GM19239 (cell line): Measurements from ENCODE around the gene CRYGN.

Source experiments
- DNase-seq: peaks from one replicate; pipeline ENCODE4 v3.0.0; 2011; ENCODE audit warnings: low spot score; ENCODE audit not compliant: insufficient read length
- FAIRE-seq: peaks from 2 replicates; lab custom pipeline; 2011; peaks lifted over from hg19 to GRCh38; lab: Jason Lieb, UNC

The CRYGN gene

DNA sequence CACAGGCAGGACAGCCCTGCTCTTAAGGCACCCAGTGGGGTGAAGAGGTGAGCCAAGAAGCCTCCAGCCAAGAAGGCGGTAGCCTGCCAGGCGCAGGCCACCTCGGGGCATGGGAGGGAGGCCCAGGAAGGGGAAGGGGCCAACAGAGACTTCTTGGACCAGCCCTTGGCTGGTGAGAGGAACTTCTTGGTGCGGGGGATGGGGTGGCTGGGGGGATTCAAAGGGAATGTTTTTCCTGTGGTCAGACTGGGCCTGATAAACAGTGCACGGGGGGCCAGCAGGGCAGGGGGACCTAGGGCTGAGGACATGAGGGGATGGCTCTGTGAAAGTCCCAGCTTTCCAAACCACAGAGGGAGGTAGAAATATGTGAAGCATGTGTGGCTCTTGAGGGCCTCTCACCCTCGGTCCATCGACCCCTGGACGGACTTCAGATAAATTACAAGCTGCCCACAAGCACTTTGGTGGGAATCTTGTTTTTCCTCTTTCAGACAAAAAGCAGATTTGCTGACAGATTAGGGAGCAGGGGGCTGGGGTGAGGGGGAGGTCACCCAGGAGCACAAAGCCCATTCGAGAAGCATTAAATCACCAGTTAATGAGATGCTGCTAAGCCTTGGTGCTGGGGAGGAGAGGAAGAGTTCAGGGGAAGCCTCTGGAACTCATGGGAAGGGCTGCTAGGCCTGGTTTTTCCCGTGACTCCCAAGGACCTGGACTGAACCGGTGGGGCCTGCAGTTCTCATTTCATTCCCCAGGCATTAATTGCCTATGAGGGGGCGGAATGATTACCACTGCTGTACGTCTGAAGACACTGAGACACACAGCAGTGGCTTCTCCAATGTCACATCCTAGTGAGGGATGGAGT, 11.3 kb downstream of the CRYGN start:
- DNase-seq, result no peak

DNA sequence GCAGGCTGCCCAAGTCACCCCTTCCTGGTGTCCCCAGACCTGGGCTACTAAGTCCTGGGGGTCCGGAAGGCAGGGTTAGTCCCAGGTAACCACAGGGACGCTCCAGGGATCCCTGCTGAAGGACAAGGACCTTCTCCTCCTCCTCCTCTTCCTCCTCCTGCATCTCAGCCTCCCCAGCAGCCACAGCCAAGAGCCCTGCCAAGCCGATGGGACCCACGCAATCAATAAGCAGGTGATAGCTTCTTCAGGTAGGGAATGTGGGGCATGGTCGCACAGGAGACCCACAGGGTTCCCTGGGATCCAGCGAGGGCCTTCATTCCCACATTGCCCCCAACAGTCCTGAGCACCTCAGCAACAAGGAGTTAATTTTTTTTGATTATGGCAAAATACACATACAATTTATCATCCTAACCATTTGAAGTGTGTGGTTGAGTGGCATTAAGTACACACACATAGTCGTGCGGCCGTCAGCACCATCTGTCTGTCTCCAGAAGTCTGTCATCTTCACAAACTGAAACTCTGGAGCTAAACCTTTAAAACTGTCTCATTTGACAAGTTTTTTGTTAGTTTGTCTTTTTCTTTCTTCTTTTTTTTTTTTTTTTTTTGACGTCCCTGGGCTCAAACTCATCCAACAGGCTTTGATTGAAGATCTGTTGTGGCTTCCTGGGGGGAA, 12.1 kb downstream of the CRYGN start:
- DNase-seq (no peak), FAIRE-seq (no peak)

More for the DNA sequence above, 11.3 kb downstream of the CRYGN start:
- FAIRE-seq, result no peak

DNA sequence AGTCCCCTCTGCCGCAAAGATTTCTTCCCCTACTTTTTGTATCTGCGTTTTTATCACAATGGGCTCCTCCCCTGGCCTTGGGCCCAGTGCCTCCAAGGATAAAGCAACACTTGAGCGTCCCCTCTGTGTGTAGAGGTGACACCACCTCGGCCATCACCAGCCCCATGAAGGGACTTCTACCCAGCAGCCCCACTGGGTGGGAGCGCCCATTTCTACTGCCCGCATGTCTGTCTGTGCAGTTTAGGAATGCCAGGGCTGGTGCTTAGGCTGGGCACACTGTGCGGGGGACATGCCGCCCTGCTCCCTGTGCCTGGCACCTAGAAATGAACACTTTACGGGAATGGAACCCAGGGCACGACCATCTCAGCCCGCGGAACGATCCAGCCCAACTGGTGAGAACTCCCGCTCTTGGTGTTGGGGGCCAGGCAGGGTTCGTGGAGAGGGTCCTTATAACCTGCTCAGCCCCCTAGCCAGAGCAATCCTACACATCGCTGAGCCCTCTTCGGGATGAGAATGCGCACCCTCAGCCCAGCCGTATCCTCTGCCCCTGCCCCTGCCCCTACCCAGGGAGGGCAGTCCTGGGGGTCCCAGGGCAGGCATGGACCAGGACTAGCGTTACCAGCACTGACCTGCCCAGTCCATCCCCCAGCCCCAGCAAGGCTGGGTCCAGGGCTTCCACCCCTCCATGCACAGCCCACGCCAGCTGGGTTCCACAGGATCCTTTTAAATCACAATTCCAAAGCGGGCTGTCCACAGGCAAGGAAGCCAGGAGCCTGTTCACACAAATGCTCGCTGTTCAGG, 12.8 kb downstream of the CRYGN start:
- DNase-seq, result no peak
- no peak for FAIRE-seq

DNA sequence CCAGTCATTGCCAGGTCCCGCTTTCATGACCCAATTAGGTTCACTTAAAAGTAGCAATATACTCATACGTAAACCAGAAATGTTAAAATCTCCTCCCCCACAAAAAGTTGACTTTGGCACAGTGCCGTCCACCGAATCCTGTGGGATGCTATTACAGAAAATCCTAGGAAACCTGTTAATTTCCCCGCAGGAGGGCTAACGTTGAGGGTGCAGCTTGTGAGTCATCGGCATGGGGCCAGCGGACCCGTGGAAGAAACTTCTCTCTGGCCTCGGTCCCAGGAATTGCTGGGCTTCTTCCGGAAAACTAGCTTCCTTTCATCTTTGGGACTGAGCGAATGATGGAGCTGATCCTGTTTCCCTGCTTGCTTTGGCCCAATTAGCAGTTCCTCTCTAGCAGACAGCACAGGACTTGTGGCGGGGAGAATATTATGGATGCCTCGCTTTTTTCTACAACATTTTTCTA, 13.5 kb downstream of the CRYGN start:
- FAIRE-seq, result no peak
- no peak for DNase-seq

DNA sequence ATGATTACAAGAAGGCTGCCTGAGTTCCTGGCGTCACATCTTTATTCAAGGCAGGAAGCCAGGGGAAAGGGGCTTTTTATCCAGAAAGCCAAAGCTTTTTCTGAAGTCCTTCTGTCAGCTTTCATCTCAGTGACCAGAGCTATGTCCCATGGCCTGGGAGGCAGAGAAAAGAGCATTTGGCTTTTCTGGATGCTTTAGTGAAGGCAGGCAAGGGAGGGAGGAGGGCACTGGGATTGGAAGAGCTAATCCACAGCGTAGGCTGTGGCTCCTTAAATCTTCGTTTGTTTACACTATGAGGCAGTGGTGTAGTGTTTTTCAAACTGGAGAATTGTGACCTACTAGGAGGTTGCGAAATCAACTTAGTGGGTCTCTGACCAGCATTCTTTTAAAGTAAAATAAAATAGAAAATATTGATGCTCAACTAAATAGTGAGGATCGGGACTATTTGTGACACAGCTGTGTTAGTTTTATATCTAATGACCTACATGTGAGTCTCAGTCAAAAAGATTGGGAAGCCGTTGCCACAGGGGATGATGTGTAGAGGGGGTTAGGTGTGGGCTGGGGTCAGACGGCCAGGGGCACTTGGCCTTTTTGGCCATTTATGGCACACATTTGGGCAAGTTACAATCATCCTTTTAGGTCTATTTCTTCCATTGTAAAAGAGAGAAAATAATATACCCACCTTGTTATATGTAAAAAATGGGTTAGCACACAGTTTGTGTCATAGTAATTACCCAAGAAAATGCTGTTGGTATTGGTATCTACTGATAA, 14.1 kb downstream of the CRYGN start:
- DNase-seq (no peak), FAIRE-seq (no peak)

DNA sequence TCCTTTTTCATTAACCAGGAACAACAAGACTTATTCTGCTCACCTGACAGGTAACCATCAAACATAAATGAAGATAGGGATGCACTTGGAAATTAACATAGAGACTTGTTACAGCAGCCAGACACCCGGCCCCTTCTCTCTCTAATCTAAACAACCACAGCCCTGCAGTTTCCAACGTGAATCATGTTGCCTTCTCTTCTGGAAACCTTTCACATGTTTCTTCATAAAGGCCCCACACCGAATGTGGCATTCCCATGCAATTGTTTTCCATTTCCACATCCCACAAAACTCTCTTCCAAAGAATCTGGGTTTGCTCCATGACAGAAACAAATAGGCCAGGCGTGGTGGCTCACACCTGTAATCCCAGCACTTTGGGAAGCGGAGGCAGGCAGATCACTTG, 15.1 kb downstream of the CRYGN start:
- DNase-seq (no peak), FAIRE-seq (no peak)

DNA sequence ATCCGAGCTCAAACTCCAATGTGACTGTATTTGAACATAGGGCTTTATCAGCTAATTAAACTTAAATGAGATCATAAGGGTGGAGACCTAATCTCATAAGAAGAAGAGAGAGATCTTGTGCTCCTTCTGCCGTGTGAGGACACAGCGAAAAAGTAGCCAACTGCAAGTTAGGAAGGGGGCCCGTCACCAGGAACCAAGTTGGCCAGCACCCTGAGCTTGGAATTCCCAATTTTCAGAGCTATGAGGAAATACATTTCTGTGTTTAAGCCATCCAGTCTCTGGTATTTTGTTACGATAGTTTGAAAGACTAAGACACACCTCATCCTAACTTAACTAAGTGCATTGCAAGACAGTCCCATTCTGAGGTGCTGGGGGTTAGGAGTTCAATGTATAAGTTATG, 16.0 kb downstream of the CRYGN start:
- DNase-seq (no peak), FAIRE-seq (no peak)

DNA sequence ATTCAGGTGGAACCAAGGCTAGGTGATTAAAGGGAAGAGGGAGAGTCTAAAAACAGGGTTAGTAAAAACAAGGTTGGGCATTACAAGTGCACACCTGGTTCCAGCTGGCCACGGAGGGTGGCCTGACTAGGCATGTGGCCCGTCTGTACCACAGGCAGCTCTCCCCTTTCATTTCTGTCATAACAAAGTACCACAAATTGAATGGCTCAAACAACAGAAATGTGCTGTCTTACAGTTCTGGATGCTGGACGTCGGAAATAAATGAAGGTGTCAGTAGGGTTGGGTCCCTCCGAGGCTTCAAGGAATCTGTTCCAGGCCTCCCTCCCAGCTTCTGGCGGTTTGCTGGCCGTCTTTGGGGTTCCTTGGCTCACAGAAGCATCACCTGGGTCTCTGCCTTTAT, 16.7 kb downstream of the CRYGN start:
- no peak for DNase-seq
- FAIRE-seq, result no peak

DNA sequence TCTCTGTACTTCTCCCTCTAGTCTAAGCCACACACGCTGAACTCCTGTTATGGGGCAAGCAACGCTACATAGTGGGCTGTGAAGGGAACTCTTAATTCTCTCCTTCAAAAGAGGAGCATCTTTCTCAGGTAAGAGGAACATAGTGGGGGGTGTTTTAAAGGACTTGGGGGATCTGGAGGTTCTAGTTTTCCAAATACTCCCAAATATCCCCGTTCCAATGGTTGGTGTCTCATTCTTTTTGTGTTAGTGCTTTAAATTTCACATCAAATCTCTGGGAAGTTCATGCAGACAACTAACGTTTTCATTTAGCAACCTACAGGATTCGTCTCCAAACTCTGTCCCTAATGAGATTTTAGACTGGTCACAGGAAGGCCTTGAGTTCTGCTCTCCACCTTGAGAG, 17.7 kb downstream of the CRYGN start:
- no peak for DNase-seq
- FAIRE-seq, result no peak

DNA sequence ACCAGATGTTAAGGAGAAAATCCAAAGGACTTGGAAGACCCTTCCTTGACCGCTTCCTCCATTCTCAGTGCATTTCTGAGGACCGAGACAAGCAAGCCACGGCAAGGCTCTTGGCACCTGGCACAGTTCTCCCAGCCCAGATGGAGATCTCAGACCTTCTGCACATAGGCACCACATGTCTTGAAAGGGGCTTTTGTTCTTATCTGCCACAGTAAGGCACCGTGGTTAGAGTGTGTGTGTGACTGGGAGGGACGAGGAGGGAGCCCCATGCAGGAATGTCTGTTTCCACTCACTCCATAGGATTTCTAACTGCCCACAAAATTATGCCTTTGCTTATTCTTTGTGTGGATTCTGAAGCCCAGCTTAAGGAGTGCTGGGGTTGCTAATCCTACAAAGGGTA, 19.8 kb downstream of the CRYGN start:
- no peak for FAIRE-seq
- DNase-seq, result no peak

DNA sequence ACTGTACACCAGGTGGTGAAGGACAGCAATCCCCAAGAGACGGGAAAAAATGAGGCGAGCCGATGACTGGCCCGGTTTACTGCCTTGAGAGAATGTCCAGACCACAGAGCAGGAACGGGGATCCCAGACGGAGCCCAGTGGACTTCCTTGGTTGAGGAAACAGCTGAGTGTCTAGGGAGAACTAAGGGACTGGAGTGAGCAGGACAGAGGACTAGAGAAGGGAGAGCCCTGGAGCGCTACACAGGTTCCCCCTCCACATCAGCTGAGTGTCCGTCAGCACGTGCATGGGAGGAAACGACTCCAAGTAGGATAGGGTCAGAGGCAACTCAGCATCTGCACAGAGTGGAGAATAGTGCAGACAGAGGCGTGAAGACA, 23.0 kb downstream of the CRYGN start:
- FAIRE-seq (no peak), DNase-seq (no peak)

DNA sequence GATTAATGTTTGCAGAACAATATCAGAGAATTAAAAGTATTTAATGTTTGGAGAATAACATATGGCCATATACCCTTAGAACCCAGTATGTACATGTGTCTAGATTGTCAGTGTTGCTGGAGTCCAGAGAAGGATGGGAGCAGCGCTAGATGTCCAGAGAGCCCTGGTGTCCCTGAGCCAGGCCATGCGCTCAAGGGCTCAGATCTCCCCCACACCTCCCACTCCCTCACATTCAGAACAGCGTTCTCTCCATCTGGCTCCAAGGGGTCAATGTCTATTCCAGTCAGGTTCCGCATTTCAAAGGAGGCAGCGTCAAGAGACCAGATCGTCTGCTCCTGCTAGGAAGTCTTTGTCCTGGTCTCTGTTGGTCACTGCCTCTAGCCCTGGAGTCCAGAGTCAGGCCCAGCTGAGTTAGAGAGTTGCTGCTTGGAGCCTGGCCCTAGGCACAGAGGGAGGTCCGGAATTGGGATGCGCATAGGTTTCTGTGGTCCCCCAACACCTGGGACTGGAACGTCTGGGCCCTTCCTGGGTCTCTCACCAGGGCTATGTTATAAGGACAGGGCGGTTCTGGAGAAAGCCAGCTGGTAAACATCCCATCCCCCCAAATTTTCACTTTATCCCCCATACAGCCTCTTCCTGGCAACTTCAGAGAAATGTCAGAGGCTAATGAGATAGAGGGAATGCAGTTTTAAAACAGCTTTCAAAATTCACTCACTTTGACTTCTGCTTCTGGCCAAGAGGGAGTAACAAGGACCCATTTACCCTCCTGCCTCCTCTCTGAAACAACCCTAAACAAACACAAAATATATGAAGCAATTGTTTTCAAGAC, 23.6 kb downstream of the CRYGN start:
- no peak for FAIRE-seq
- DNase-seq, result no peak

DNA sequence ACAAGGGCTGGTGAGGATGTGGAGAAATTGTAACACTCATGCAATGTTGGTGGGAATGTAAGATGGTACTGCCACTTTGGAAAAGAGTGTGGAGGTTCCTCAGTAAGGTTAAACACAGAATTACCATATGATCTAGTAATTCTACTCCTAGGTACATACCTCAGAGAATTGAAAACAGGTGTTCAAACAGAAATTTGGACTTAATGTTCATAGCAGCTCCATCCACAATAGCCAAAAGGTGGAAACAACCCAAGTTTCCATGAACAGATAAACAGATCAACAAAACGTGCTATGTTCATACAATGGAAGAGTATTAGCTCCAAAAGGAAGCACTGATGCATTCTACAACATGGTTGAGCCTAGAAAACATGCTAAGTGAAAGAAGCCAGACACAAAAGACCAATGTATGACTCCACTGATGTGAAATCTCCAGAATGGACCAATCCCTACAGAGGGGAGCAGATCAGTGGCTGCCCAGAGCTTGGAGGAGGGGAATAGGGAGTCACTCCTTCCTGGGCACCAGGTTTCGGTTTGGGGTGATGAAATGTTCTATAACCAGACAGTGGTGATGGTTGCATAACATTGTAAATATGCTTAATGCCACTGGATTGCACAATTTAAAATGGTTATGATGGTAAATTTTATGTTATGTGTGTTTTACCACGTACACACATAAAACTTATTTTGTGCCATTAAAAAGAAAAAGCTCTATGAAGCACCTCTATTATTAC, 24.4 kb downstream of the CRYGN start:
- FAIRE-seq (no peak), DNase-seq (no peak)

DNA sequence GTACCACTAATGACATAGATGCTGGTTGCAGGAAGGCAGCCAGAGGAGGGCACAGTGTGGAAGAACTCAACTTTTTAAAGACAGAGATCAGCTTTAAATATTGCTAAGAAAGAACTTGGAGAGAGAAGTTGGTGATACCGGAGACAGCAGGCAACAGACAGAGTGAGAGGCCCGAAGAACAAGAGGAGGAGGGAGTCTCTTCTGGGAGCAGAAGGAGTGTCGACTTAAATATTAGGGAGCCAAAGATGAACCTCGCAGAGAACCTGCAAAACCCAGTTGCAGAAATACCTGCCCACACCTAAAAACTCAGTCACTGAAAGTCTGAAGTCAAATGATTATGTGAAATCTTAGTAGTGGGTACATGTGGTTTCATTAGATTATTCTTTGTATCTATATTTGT, 26.7 kb downstream of the CRYGN start:
- FAIRE-seq (no peak), DNase-seq (no peak)

DNA sequence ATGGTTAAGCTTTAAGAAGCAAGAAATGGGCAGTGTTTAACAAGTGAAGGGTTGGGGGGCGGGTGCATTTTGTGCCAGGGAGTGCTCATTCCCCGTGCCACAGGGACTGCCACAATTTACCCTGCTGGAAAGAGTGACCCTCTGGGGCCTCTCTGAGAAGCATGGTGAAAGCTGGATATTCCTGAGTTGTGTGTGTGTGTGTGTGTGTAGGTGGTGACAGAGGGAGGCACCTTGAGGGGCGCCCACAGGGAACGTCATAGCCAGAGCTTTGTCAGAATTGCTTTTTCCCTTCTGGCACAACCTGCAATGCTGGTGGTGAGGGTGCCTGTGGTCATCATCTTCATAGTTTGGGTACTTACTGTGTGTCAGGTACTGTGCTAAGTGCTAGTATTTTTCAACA, 27.6 kb downstream of the CRYGN start:
- FAIRE-seq (no peak), DNase-seq (no peak)

DNA sequence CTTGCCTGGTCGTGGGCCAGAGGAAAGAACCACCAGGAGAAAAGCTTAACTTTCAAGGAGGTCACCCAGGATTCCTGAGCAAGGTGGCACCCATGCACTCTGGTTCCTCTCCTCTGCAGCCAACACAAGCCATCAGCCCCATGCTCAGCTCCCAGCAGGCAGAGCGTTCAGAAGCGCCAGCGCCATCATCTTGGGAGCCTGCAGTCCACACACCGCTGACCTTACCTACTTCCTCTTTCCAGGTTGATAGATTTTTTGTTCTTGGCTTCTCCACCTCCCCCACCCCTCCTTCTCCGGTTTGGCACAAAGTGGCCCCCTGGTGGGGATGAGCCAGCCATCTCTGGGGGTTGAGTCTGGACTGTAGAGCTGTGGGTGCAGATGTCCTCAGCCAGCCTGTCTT, 28.4 kb downstream of the CRYGN start:
- no peak for FAIRE-seq
- no peak for DNase-seq

DNA sequence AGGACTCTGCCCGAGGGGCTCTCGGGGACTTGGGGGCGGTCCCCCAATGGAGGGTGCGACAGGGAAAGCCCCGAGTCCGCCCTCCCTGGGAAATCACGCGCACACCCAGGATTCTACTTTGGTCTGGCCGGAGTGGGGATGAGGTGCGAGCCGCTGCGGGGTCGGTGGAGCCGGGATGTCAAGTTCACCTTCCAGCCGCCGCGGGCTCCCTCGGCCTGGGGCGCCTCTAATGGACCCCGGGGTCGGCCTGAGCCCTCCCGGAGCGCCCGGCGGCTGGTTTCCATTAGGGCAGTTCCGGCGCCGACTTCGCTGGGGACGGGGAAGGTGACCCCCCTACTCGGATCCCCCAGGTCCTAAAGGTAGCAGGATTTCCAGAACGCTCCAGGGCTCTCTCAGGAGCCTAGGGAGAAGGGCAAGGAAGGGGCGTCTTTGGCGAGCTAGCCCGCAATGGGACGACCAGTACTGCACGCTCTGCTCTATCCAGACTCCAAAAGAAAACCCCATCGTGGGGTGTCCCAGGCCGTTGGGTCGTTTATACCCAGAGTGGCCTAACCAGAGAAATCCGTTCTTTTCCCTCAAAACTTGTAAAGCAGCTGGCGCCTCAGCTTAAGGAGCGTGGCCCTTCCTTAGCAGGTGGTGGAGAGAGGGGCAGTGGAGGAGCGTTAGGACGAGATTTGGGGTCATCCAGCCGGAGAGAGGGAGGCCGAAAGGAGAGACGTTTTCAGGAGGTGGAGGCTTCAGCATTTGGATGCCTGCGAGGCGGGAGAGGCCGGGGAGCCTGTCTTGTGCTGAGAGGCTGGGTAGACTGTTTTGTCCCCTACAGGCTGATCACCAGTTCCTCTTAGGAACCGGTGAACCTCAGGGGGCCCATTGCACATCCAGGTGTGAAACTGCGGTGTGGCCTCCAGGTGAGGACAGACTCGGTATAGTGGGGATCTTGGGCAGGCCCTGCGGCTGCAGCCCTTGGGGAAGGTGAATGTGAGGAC, 29.2 kb downstream of the CRYGN start:
- FAIRE-seq, result no peak
- DNase-seq, result no peak
